ENCODE measurements around the gene DDX17. TPM values are rescaled to one million over a fixed set of nuclear protein-coding genes. Genes with fewer than 3 reads are reported as not detected.
A peak's percentile ranks its signal among the peaks of the same experiment; 100 is the strongest.

The DDX17 gene
- total RNA-seq (2021) (343 and 350 TPM in 2 replicates), Bru-seq, nascent RNA (percentile 99 among the genes with signal in this experiment), BruChase-seq, experiment 1, labeled RNA remaining after a 2-hour chase (percentile 100 among the genes with signal in this experiment), BruChase-seq, experiment 2, labeled RNA remaining after a 6-hour chase (percentile 100 among the genes with signal in this experiment)
- long read RNA-seq, partial matches to known transcripts = 6 of 64 reads
- long read RNA-seq, other reads (novel, unspliced or antisense) = 54 of 64 reads

GRCh38 chr22:38506118-38506962 lies at the start of gene DDX17:
Gene DDX17 (minus strand): TSS chr22:38506311.
- H3K4me3 ChIP-seq (ENCODE audit: low read depth, low read length, poor library complexity, severe bottlenecking) = peak within 1 kb of the TSS; percentile 87
- no peaks in the 10 kb centered on the region for H3K9me3 ChIP-seq (ENCODE audit: low read depth, low read length, poor library complexity, severe bottlenecking)
- peaks cover 14% of the 10 kb centered on the region for H3K4me1 ChIP-seq (ENCODE audit: insufficient read depth, low read length, poor library complexity, severe bottlenecking)
- no peaks in the 10 kb centered on the region for H3K27me3 ChIP-seq (replicated peaks; ENCODE audit: insufficient read depth, low read depth, low read length, poor library complexity)
- ChIA-PET POLR2A (ENCODE audit: low non-redundant PET) (no interaction called here), CTCF (no interaction called here)
- intact Hi-C loops (cut with micrococcal nuclease; ENCODE audit: unreplicated experiment) = loop anchor here (10.0 kb wide), 1 partner anchor 198 kb away; the partner anchor contains the start of genes GTPBP1 and JOSD1
- TF ChIP-seq, protein P1, sequence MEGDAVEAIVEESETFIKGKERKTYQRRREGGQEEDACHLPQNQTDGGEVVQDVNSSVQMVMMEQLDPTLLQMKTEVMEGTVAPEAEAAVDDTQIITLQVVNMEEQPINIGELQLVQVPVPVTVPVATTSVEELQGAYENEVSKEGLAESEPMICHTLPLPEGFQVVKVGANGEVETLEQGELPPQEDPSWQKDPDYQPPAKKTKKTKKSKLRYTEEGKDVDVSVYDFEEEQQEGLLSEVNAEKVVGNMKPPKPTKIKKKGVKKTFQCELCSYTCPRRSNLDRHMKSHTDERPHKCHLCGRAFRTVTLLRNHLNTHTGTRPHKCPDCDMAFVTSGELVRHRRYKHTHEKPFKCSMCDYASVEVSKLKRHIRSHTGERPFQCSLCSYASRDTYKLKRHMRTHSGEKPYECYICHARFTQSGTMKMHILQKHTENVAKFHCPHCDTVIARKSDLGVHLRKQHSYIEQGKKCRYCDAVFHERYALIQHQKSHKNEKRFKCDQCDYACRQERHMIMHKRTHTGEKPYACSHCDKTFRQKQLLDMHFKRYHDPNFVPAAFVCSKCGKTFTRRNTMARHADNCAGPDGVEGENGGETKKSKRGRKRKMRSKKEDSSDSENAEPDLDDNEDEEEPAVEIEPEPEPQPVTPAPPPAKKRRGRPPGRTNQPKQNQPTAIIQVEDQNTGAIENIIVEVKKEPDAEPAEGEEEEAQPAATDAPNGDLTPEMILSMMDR (conservative IDR thresholded peaks at IDR 0.05; ENCODE audit: low read depth, low read length) = no peak
- no peak for TF ChIP-seq EZH2 (IDR thresholded peaks at IDR 0.05; ENCODE audit: borderline replicate concordance, low read depth, low read length, poor library complexity, severe bottlenecking)
- H3K36me3 ChIP-seq (ENCODE audit: insufficient read depth, low read length, poor library complexity, severe bottlenecking) = peaks cover 39% of the 10 kb centered on the region
- peak; percentile 99 for DNase-seq (ENCODE audit: low spot score)
- BruUV-seq (replicated peaks) = TSS peak; percentile 95
- peak within 1 kb of the TSS; percentile 99 for H3K27ac ChIP-seq (ENCODE audit: low read depth, low read length, poor library complexity, severe bottlenecking)

DNA sequence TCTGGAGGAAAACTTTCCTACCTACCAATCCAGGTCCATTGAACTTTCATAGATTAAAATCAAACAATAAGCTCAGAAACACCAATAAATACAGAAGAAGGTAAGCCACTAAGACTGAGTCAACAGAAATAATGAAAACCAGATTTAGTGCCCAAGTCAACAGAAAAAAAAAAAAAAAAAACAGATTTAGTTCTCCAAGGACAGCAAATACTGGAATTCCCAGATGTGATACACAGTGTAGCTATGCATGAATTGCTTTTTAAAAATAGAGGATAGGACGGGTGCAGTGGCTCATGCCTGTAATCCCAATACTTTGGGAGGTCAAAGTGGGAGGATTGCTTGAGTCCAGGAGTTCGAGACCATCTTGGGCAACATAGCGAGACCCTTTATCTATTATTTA lies 48.2 kb upstream of the DDX17 start:
- no peak overlapping the region for H3K27ac ChIP-seq (ENCODE audit: low read depth, low read length, poor library complexity, severe bottlenecking)
- ChIA-PET CTCF (no interaction called here), POLR2A (ENCODE audit: low non-redundant PET) (interaction anchor here (0.8 kb wide), 1 partner anchor 970 kb away, joined by 17 read pairs; no protein-coding TSS in a partner anchor)
- BruUV-seq (replicated peaks) = no TSS peak
- H3K27me3 ChIP-seq (replicated peaks; ENCODE audit: insufficient read depth, low read depth, low read length, poor library complexity) = no peaks in the 10 kb centered on the region
- intact Hi-C loops (cut with micrococcal nuclease; ENCODE audit: unreplicated experiment) = no loop called here
- H3K9me3 ChIP-seq (ENCODE audit: low read depth, low read length, poor library complexity, severe bottlenecking) = no peaks in the 10 kb centered on the region
- H3K36me3 ChIP-seq (ENCODE audit: insufficient read depth, low read length, poor library complexity, severe bottlenecking) = no peaks in the 10 kb centered on the region
- H3K4me3 ChIP-seq (ENCODE audit: low read depth, low read length, poor library complexity, severe bottlenecking) = no peak overlapping the region
- H3K4me1 ChIP-seq (ENCODE audit: insufficient read depth, low read length, poor library complexity, severe bottlenecking) = no peaks in the 10 kb centered on the region
- TF ChIP-seq, protein P1 (conservative IDR thresholded peaks at IDR 0.05; ENCODE audit: low read depth, low read length) = no peak
- TF ChIP-seq EZH2 (IDR thresholded peaks at IDR 0.05; ENCODE audit: borderline replicate concordance, low read depth, low read length, poor library complexity, severe bottlenecking) = no peak
- no peak for DNase-seq (ENCODE audit: low spot score)

DNA sequence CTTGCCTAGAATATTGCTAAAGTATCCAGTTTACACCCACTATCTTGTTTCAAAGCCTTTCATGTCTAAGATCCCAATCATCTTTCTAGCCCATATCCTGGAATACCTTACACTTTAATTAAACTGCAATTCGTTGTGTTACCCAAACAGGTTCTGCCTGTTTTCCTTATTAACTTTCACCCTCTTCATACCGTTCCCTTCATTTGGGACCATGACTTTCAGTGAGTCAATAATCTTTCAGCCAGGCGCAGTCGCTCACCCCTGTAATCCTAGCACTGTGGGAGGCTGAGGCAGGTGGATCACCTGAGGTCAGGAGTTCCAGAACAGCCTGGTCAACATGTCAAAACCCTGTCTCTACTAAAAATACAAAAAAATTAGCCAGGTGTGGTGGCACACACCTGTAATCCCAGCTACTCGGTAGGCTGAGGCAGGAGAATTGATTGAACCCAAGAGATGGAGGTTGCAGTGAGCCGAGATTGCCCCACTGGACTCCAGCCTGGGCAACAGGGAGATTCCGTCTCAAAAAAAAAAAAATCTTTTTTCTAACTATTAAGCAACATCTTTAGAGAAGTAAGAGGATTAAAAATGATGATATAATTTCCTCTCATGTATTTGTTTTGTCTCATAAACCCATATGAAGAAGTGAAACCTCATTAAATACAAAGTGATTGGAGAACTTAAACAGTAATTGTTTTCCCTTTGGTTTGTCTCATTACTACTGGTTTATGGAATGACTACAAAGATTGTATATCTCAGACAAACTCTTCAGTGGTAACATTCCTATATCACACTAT lies 43.2 kb upstream of the DDX17 start:
- no peaks in the 10 kb centered on the region for H3K4me1 ChIP-seq (ENCODE audit: insufficient read depth, low read length, poor library complexity, severe bottlenecking)
- no peak for TF ChIP-seq EZH2 (IDR thresholded peaks at IDR 0.05; ENCODE audit: borderline replicate concordance, low read depth, low read length, poor library complexity, severe bottlenecking)
- TF ChIP-seq, protein P1 (conservative IDR thresholded peaks at IDR 0.05; ENCODE audit: low read depth, low read length) = no peak
- DNase-seq (ENCODE audit: low spot score) = no peak
- H3K27ac ChIP-seq (ENCODE audit: low read depth, low read length, poor library complexity, severe bottlenecking) = no peak overlapping the region
- no peaks in the 10 kb centered on the region for H3K36me3 ChIP-seq (ENCODE audit: insufficient read depth, low read length, poor library complexity, severe bottlenecking)
- BruUV-seq (replicated peaks) = no TSS peak
- no peaks in the 10 kb centered on the region for H3K27me3 ChIP-seq (replicated peaks; ENCODE audit: insufficient read depth, low read depth, low read length, poor library complexity)
- no peak overlapping the region for H3K4me3 ChIP-seq (ENCODE audit: low read depth, low read length, poor library complexity, severe bottlenecking)
- POLR2A ChIA-PET (ENCODE audit: low non-redundant PET) = no interaction called here
- CTCF ChIA-PET = interaction anchor here (0.7 kb wide), 1 partner anchor 907 kb away, joined by 3 read pairs; no protein-coding TSS in a partner anchor
- intact Hi-C loops (cut with micrococcal nuclease; ENCODE audit: unreplicated experiment) = no loop called here
- H3K9me3 ChIP-seq (ENCODE audit: low read depth, low read length, poor library complexity, severe bottlenecking) = no peaks in the 10 kb centered on the region
